ENCODE data around the gene ZBTB46.

DNA sequence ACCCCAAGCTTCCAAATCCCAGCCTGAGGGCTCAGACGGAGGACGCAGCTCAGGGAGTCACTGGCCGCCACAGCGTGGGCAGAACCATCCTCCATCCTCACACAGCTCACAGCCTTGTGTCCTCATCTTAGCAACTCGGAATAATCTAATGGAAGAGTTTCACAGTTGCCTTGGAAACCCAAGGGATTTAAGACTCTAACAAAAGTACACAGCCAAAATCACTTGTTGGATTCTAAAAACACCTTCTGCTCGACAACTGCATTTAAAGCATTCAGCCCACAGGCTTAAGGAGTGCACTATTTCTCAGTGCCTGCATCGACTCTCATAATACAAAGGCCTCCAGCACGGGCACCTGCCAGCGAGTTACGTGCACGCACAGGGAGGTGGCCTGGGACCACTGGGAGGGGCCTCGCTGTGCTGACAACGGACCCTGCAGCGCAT lies 45.4 kb downstream of the ZBTB46 start:
- TF ChIP-seq, protein P1, sequence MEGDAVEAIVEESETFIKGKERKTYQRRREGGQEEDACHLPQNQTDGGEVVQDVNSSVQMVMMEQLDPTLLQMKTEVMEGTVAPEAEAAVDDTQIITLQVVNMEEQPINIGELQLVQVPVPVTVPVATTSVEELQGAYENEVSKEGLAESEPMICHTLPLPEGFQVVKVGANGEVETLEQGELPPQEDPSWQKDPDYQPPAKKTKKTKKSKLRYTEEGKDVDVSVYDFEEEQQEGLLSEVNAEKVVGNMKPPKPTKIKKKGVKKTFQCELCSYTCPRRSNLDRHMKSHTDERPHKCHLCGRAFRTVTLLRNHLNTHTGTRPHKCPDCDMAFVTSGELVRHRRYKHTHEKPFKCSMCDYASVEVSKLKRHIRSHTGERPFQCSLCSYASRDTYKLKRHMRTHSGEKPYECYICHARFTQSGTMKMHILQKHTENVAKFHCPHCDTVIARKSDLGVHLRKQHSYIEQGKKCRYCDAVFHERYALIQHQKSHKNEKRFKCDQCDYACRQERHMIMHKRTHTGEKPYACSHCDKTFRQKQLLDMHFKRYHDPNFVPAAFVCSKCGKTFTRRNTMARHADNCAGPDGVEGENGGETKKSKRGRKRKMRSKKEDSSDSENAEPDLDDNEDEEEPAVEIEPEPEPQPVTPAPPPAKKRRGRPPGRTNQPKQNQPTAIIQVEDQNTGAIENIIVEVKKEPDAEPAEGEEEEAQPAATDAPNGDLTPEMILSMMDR (conservative IDR thresholded peaks at IDR 0.05), result no peak
- TF ChIP-seq EZH2 (IDR thresholded peaks at IDR 0.05; ENCODE audit: low read depth), result no peak
